ENCODE measurements around the gene ATP6V1B1. TPM values are rescaled to one million over a fixed set of nuclear protein-coding genes. Genes with fewer than 3 reads are reported as not detected.
A peak's percentile ranks its signal among the peaks of the same experiment; 100 is the strongest.

Gene ATP6V1B1
- total and polyA plus RNA-seq, 9 of the 15 experiments (the other 6 are each of a cell fraction or from before 2014, with no cell fraction given) = not detected

- TF ChIP-seq SP1 (CRISPR knock-in tag; IDR thresholded peaks at IDR 0.05) (no peak), TAF1 (IDR thresholded peaks at IDR 0.05; ENCODE audit: control insufficient read depth, extremely low read depth, insufficient read depth, low read length, severe bottlenecking) (peak; percentile 57), RBM14 (IDR thresholded peaks at IDR 0.05; ENCODE audit: borderline replicate concordance, insufficient read depth, low read depth, low read length) (no peak), FOXJ3 (CRISPR knock-in tag; IDR thresholded peaks at IDR 0.05) (no peak), DIDO1 (tag; IDR thresholded peaks at IDR 0.05; ENCODE audit: low read depth) (no peak), NR4A1 (CRISPR knock-in tag; IDR thresholded peaks at IDR 0.05) (no peak), NR4A1 (tag; IDR thresholded peaks at IDR 0.05) (no peak), ZNF347 (CRISPR knock-in tag; IDR thresholded peaks at IDR 0.05; ENCODE audit: low read depth) (no peak), ZC3H8 (IDR thresholded peaks at IDR 0.05) (no peak), MED1 (CRISPR knock-in tag; IDR thresholded peaks at IDR 0.05; ENCODE audit: borderline replicate concordance) (no peak), THAP7 (CRISPR knock-in tag; IDR thresholded peaks at IDR 0.05) (no peak), CC2D1A (IDR thresholded peaks at IDR 0.05) (no peak), BDP1 (IDR thresholded peaks at IDR 0.05; ENCODE audit: insufficient read depth, insufficient read length) (no peak), NFIX (CRISPR knock-in tag; IDR thresholded peaks at IDR 0.05; ENCODE audit: low read depth) (no peak), ATF7 (IDR thresholded peaks at IDR 0.05) (peak; percentile 46; the same call in 1 of the 2 replicates), TARDBP (IDR thresholded peaks at IDR 0.05) (0 out of 2 replicates have a peak, but pooled peaks have one; percentile 46), ZNF184 (CRISPR knock-in tag; IDR thresholded peaks at IDR 0.05) (no peak), SRSF7 (optimal IDR thresholded peaks at IDR 0.05; ENCODE audit: low read depth, low read length) (no peak), RBBP5 (IDR thresholded peaks at IDR 0.05; ENCODE audit: borderline replicate concordance, insufficient read depth, low read length, poor library complexity, severe bottlenecking) (peak; percentile 76), HCFC1 (IDR thresholded peaks at IDR 0.05; ENCODE audit: low read depth, low read length) (peak; percentile 72)
- TF ChIP-seq, protein P1, sequence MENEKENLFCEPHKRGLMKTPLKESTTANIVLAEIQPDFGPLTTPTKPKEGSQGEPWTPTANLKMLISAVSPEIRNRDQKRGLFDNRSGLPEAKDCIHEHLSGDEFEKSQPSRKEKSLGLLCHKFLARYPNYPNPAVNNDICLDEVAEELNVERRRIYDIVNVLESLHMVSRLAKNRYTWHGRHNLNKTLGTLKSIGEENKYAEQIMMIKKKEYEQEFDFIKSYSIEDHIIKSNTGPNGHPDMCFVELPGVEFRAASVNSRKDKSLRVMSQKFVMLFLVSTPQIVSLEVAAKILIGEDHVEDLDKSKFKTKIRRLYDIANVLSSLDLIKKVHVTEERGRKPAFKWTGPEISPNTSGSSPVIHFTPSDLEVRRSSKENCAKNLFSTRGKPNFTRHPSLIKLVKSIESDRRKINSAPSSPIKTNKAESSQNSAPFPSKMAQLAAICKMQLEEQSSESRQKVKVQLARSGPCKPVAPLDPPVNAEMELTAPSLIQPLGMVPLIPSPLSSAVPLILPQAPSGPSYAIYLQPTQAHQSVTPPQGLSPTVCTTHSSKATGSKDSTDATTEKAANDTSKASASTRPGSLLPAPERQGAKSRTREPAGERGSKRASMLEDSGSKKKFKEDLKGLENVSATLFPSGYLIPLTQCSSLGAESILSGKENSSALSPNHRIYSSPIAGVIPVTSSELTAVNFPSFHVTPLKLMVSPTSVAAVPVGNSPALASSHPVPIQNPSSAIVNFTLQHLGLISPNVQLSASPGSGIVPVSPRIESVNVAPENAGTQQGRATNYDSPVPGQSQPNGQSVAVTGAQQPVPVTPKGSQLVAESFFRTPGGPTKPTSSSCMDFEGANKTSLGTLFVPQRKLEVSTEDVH (IDR thresholded peaks at IDR 0.05; ENCODE audit: low read depth, partially characterized antibody) = no peak
- TF ChIP-seq, protein P2, sequence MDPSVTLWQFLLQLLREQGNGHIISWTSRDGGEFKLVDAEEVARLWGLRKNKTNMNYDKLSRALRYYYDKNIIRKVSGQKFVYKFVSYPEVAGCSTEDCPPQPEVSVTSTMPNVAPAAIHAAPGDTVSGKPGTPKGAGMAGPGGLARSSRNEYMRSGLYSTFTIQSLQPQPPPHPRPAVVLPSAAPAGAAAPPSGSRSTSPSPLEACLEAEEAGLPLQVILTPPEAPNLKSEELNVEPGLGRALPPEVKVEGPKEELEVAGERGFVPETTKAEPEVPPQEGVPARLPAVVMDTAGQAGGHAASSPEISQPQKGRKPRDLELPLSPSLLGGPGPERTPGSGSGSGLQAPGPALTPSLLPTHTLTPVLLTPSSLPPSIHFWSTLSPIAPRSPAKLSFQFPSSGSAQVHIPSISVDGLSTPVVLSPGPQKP (CRISPR knock-in tag; IDR thresholded peaks at IDR 0.05) = no peak
- TF ChIP-seq, protein P3, sequence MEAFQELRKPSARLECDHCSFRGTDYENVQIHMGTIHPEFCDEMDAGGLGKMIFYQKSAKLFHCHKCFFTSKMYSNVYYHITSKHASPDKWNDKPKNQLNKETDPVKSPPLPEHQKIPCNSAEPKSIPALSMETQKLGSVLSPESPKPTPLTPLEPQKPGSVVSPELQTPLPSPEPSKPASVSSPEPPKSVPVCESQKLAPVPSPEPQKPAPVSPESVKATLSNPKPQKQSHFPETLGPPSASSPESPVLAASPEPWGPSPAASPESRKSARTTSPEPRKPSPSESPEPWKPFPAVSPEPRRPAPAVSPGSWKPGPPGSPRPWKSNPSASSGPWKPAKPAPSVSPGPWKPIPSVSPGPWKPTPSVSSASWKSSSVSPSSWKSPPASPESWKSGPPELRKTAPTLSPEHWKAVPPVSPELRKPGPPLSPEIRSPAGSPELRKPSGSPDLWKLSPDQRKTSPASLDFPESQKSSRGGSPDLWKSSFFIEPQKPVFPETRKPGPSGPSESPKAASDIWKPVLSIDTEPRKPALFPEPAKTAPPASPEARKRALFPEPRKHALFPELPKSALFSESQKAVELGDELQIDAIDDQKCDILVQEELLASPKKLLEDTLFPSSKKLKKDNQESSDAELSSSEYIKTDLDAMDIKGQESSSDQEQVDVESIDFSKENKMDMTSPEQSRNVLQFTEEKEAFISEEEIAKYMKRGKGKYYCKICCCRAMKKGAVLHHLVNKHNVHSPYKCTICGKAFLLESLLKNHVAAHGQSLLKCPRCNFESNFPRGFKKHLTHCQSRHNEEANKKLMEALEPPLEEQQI (IDR thresholded peaks at IDR 0.05) = no peak
These were observed 59.2 kb downstream of the ATP6V1B1 start, which contains the start of gene TEX261 (continued) for GRCh38 chr2:70994699-70995425.
